Astrocyte (in vitro differentiated cells and primary cell): Measurements from ENCODE around the gene GARIN5B.

ENCODE experiments used
- CTCF ChIP-seq: IDR thresholded peaks from 2 replicates; pipeline ENCODE4 v1.5.1; 2011; ENCODE audit warnings: low read depth, mild to moderate bottlenecking, inconsistent platforms, low read length, moderate library complexity; ENCODE audit not compliant: insufficient read depth
- EZH2 ChIP-seq: IDR thresholded peaks from 2 replicates; pipeline ENCODE4 v1.6.1; 2012; ENCODE audit warnings: mild to moderate bottlenecking, low read length, inconsistent platforms; ENCODE audit not compliant: insufficient read depth

GRCh38 chr19:55362990-55363716, at the start of gene GARIN5B:
- no peak for TF ChIP-seq CTCF
- TF ChIP-seq EZH2, result no peak
